Right lobe of liver (tissue), 4 donors: Measurements from ENCODE around the gene GCG.

Experiments used
- CTCF ChIP-seq, 4 donors: fragments of 200-600 bp in 3 of 4; fragments of 450-650 bp in 1 of 4; IDR thresholded peaks; one replicate each; pipeline versions ENCODE4 v1.5.1 to v1.8.0; 2016 to 2022; ENCODE audit warnings: antibody characterized with exemption in 4 of 4, mild to moderate bottlenecking in 2 of 4
- POLR2A ChIP-seq: fragments of 450-650 bp; IDR thresholded peaks from one replicate; pipeline ENCODE4 v1.6.1; 2017; ENCODE audit warnings: antibody characterized with exemption, mild to moderate bottlenecking
- donor health status: DM: no; HTN: no; CAD: no.
- donor health status: DM: no; HTN: no; CAD: no.
- donor health status: DM: no; HTN: yes; CAD: no.

DNA sequence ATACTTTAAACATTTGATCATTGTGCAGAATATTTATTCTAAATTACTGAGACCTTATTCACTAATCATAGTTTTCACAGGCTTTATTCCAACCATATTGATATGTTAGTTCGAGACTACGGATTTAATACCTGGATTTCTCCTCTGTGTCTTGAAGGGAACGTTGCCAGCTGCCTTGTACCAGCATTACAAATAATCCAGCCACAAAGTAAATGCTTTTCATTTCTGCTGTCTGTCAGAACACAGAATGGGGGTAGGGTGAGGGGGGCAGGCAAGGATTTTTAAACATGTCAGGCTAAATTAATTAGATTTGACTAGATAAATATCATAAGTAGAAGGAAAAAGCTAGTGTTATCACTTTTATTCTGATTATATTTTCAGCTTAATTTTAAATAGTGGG lies 3.1 kb downstream of the GCG start:
- no peak for TF ChIP-seq CTCF (IDR thresholded peaks at IDR 0.05)
- TF ChIP-seq POLR2A: no peak
